Measurements from ENCODE around the gene UBA6. TPM values are rescaled to one million over a fixed set of nuclear protein-coding genes. Genes with fewer than 3 reads are reported as not detected.

Gene UBA6
- total RNA-seq, 4 donors from 2014 or later: 49.4 to 81.9 (median 56.3) TPM

DNA sequence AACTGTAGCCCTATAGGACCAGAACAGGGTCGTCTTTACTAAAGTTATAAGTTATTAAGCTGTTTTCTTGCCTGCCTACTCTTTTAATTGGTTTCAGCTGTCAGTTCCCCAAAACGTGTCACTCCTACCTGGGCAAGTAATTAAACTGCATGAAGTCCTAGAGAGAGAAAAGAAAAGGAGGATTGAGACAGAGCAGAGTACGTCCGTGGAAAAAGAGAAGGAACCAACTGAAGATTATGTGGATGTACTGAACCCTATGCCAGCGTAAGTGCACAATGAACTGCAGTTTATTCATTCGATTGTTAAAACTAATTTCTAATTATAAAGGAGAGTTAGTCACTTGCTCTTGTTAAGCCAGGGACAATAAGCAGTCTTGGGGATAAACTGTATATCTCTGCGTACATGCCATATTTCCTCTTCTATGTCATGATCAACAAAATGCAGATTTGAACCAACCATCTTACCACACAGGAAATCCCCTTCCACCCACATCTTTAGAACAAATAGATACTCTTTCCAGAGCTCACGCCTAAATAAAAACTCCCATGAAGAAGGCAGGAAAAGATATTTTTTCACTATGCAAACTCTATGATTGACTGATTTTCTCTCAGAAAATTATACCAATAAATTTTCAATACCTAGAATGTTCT is 119.6 kb downstream of the UBA6 start:
- Histone ChIP-seq H3K36me3 (no peaks in the 10 kb centered on the region), H3K9me3 (no peaks in the 10 kb centered on the region), H3K27me3 (no peaks in the 10 kb centered on the region), H3K4me3 (no peak overlapping the region), H3K4me1 (no peaks in the 10 kb centered on the region), H3K27ac (no peak overlapping the region)
- TF ChIP-seq POLR2A (IDR thresholded peaks at IDR 0.05) (no peak), POLR2AphosphoS5 (IDR thresholded peaks at IDR 0.05) (no peak), CTCF (IDR thresholded peaks at IDR 0.05) (no peak), EP300 (IDR thresholded peaks at IDR 0.05) (no peak)
- DNase-seq (ENCODE audit: low spot score in 2 of 2): no peak
- WGBS: 46% methylated on average over 8 of the region's 8 CpGs

GRCh38 chr4:67580577-67580976 is 120.4 kb downstream of the UBA6 start:
- H3K27me3 ChIP-seq: no peaks in the 10 kb centered on the region
- WGBS: 62% methylated on average over 3 of the region's 3 CpGs
- H3K9me3 ChIP-seq: no peaks in the 10 kb centered on the region
- no peaks in the 10 kb centered on the region for H3K4me1 ChIP-seq
- H3K4me3 ChIP-seq: no peak overlapping the region
- H3K27ac ChIP-seq: no peak overlapping the region
- no peak for DNase-seq (ENCODE audit: low spot score in 2 of 2)
- H3K36me3 ChIP-seq: no peaks in the 10 kb centered on the region
- no peak for TF ChIP-seq POLR2A (IDR thresholded peaks at IDR 0.05)
- TF ChIP-seq CTCF (IDR thresholded peaks at IDR 0.05): no peak
- TF ChIP-seq POLR2AphosphoS5 (IDR thresholded peaks at IDR 0.05): no peak
- TF ChIP-seq EP300 (IDR thresholded peaks at IDR 0.05): no peak

DNA sequence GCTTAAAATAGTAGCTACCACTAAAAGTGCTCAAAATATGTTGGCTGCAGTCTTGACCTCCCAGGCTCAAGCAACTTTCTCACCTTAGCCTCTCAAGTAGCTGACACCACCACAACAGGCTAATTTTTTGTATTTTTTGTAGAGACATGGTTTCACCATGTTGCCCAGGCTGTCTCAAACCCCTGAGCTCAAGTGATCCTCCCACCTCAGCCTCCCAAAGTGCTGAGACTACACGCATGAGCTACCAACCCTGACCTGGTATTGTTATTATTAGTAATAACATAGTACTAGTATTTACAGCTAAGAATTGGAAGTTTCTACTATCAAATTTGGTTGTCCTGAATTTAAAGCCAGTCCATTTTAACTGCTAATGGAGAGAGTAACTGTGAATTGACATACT is 124.4 kb downstream of the UBA6 start:
- no peaks in the 10 kb centered on the region for H3K4me1 ChIP-seq
- no peak overlapping the region for H3K27ac ChIP-seq
- no peaks in the 10 kb centered on the region for H3K36me3 ChIP-seq
- no peak overlapping the region for H3K4me3 ChIP-seq
- no peaks in the 10 kb centered on the region for H3K9me3 ChIP-seq
- 100% methylated on average over 1 of the region's 1 CpG for WGBS
- DNase-seq (ENCODE audit: low spot score in 2 of 2): no peak
- TF ChIP-seq POLR2A (IDR thresholded peaks at IDR 0.05): no peak
- TF ChIP-seq CTCF (IDR thresholded peaks at IDR 0.05): no peak
- TF ChIP-seq EP300 (IDR thresholded peaks at IDR 0.05): no peak
- no peak for TF ChIP-seq POLR2AphosphoS5 (IDR thresholded peaks at IDR 0.05)
- no peaks in the 10 kb centered on the region for H3K27me3 ChIP-seq

GRCh38 chr4:67576059-67576466 is 124.9 kb downstream of the UBA6 start:
- H3K27me3 ChIP-seq: no peaks in the 10 kb centered on the region
- H3K4me3 ChIP-seq: no peak overlapping the region
- H3K27ac ChIP-seq: no peak overlapping the region
- no peak for TF ChIP-seq EP300 (IDR thresholded peaks at IDR 0.05)
- no peak for TF ChIP-seq CTCF (IDR thresholded peaks at IDR 0.05)
- TF ChIP-seq POLR2AphosphoS5 (IDR thresholded peaks at IDR 0.05): no peak
- no peaks in the 10 kb centered on the region for H3K36me3 ChIP-seq
- WGBS: 82% methylated on average over 4 of the region's 4 CpGs
- no peak for DNase-seq (ENCODE audit: low spot score in 2 of 2)
- no peaks in the 10 kb centered on the region for H3K9me3 ChIP-seq
- no peaks in the 10 kb centered on the region for H3K4me1 ChIP-seq

- no peaks in the 10 kb centered on the region for H3K36me3 ChIP-seq
These were observed 125.5 kb downstream of the UBA6 start for GRCh38 chr4:67575232-67576058.

More at GRCh38 chr4:67575232-67576058, 125.5 kb downstream of the UBA6 start:
- Histone ChIP-seq H3K4me1 (no peaks in the 10 kb centered on the region), H3K27me3 (no peaks in the 10 kb centered on the region), H3K9me3 (no peaks in the 10 kb centered on the region), H3K4me3 (no peak overlapping the region), H3K27ac (no peak overlapping the region)
- no peak for TF ChIP-seq POLR2AphosphoS5 (IDR thresholded peaks at IDR 0.05)
- no peak for TF ChIP-seq POLR2A (IDR thresholded peaks at IDR 0.05)
- TF ChIP-seq CTCF (IDR thresholded peaks at IDR 0.05): no peak
- TF ChIP-seq EP300 (IDR thresholded peaks at IDR 0.05): no peak
- DNase-seq (ENCODE audit: low spot score in 2 of 2): no peak
- WGBS: 80% methylated on average over 13 of the region's 13 CpGs

All from suprapubic skin (tissue), 4 donors.